ENCODE data around the gene C19orf12. TPM values are rescaled to one million over a fixed set of nuclear protein-coding genes. Genes with fewer than 3 reads are reported as not detected.

C19orf12 gene
- total RNA-seq, 1 experiment from 2014 or later = 10.0 TPM

Other genes with a start within 250 kb of the C19orf12 start
- not detected for gene VSTM2B, start 189.3 kb downstream of the C19orf12 start, total RNA-seq (2021; ENCODE audit: unreplicated experiment)
- 61.2 TPM for gene POP4, start 109.0 kb downstream of the C19orf12 start, total RNA-seq (2021; ENCODE audit: unreplicated experiment)
- gene PLEKHF1, start 49.8 kb downstream of the C19orf12 start, total RNA-seq (2021; ENCODE audit: unreplicated experiment) = 5.5 TPM
- 29.3 TPM for gene CCNE1, start 96.7 kb upstream of the C19orf12 start, total RNA-seq (2021; ENCODE audit: unreplicated experiment)
- gene URI1, start 227.0 kb upstream of the C19orf12 start, total RNA-seq (2021; ENCODE audit: unreplicated experiment) = 51.4 TPM

Measured in HCT116 (cell line).